ENCODE measurements around the gene PRRG3.

Gene PRRG3

DNA sequence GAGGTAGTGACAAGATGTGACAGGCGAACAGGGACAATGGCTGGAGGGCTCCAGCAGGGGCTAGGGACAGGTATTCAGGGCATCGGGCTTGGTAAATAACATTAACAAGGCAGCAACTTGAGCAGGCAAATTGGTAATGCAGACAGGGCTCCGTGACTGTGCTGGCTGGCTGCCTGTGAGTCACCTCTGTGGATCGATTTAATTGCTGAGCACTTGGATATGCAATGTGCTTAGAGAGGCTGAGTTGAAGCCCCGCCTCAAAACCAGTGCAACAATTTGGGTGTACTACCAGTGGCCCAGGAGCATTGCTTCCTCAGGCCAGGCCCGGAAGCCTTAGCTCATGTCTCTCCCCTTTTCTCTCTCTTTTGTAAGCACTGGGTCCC, 58.8 kb downstream of the PRRG3 start:
- DNase-seq (ENCODE audit: extremely low spot score) = no peak
- ChIA-PET CTCF (interaction anchor here (1.1 to 3.0 kb wide), 9 partner anchors 9 to 887 kb away, joined by 3 to 13 read pairs (median 7); no protein-coding TSS in a partner anchor), POLR2A (no interaction called here)
- TF ChIP-seq, protein P1, sequence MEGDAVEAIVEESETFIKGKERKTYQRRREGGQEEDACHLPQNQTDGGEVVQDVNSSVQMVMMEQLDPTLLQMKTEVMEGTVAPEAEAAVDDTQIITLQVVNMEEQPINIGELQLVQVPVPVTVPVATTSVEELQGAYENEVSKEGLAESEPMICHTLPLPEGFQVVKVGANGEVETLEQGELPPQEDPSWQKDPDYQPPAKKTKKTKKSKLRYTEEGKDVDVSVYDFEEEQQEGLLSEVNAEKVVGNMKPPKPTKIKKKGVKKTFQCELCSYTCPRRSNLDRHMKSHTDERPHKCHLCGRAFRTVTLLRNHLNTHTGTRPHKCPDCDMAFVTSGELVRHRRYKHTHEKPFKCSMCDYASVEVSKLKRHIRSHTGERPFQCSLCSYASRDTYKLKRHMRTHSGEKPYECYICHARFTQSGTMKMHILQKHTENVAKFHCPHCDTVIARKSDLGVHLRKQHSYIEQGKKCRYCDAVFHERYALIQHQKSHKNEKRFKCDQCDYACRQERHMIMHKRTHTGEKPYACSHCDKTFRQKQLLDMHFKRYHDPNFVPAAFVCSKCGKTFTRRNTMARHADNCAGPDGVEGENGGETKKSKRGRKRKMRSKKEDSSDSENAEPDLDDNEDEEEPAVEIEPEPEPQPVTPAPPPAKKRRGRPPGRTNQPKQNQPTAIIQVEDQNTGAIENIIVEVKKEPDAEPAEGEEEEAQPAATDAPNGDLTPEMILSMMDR (IDR thresholded peaks at IDR 0.05; ENCODE audit: control extremely low read depth, extremely low read depth, low read depth, missing control alignments) = no peak

- ChIA-PET CTCF (interaction anchor here (1.3 to 2.0 kb wide), 5 partner anchors 14 to 886 kb away, joined by 3 to 7 read pairs (median 4); no protein-coding TSS in a partner anchor), POLR2A (no interaction called here)
- TF ChIP-seq, protein P1 (IDR thresholded peaks at IDR 0.05; ENCODE audit: control extremely low read depth, extremely low read depth, low read depth, missing control alignments) = no peak
- DNase-seq (ENCODE audit: extremely low spot score) = no peak
Observed at GRCh38 chrX:151754641-151755215, 59.5 kb downstream of the PRRG3 start.

All from GM10248 (cell line).